ENCODE data around the gene EFCAB11.

Gene EFCAB11

GRCh38 chr14:89891055-89891454 is 63.5 kb downstream of the EFCAB11 start:
- Histone ChIP-seq H4K20me1 (ENCODE audit: insufficient read depth, low read length, poor library complexity, severe bottlenecking) (no peaks in the 10 kb centered on the region), H3K4me3 (ENCODE audit: low read length, poor library complexity, severe bottlenecking) (no peak overlapping the region), H3K9ac (ENCODE audit: low read depth, low read length, poor library complexity, severe bottlenecking) (no peak overlapping the region), H3K79me2 (ENCODE audit: insufficient read depth, low read length) (no peaks in the 10 kb centered on the region), H3K4me1 (ENCODE audit: insufficient read depth, low read length, poor library complexity, severe bottlenecking) (no peaks in the 10 kb centered on the region), H3K9me2 (replicated peaks; ENCODE audit: low read depth, low read length) (no peaks in the 10 kb centered on the region), H3K36me3 (ENCODE audit: insufficient read depth, low read length) (no peaks in the 10 kb centered on the region), H3K4me2 (ENCODE audit: low read depth, low read length, poor library complexity, severe bottlenecking) (no peak overlapping the region), H2AFZ (ENCODE audit: low read length) (no peak overlapping the region), H3K9me3 (ENCODE audit: insufficient read depth, low read depth, low read length) (no peaks in the 10 kb centered on the region), H3K27me3 (ENCODE audit: insufficient read depth, low read length, poor library complexity, severe bottlenecking) (no peaks in the 10 kb centered on the region), H3F3A (ENCODE audit: low read depth) (no peaks in the 10 kb centered on the region)
- TF ChIP-seq EZH2phosphoT487 (IDR thresholded peaks at IDR 0.05; ENCODE audit: borderline replicate concordance) = no peak
- TF ChIP-seq CTCF (conservative IDR thresholded peaks at IDR 0.05; ENCODE audit: low read length) = no peak

- H3K9me3 ChIP-seq (ENCODE audit: insufficient read depth, low read depth, low read length) = no peaks in the 10 kb centered on the region
- no peaks in the 10 kb centered on the region for H3F3A ChIP-seq (ENCODE audit: low read depth)
- TF ChIP-seq CTCF (conservative IDR thresholded peaks at IDR 0.05; ENCODE audit: low read length) (no peak), EZH2phosphoT487 (IDR thresholded peaks at IDR 0.05; ENCODE audit: borderline replicate concordance) (no peak)
These were observed 63.9 kb downstream of the EFCAB11 start for GRCh38 chr14:89890589-89890988.

GRCh38 chr14:89889626-89890025 is 64.9 kb downstream of the EFCAB11 start:
- H2AFZ ChIP-seq (ENCODE audit: low read length) = no peak overlapping the region
- H4K20me1 ChIP-seq (ENCODE audit: insufficient read depth, low read length, poor library complexity, severe bottlenecking) = no peaks in the 10 kb centered on the region

More at GRCh38 chr14:89890589-89890988, 63.9 kb downstream of the EFCAB11 start:
- Histone ChIP-seq H2AFZ (ENCODE audit: low read length) (no peak overlapping the region), H3K9me2 (replicated peaks; ENCODE audit: low read depth, low read length) (no peaks in the 10 kb centered on the region), H3K36me3 (ENCODE audit: insufficient read depth, low read length) (no peaks in the 10 kb centered on the region), H4K20me1 (ENCODE audit: insufficient read depth, low read length, poor library complexity, severe bottlenecking) (no peaks in the 10 kb centered on the region), H3K9ac (ENCODE audit: low read depth, low read length, poor library complexity, severe bottlenecking) (no peak overlapping the region), H3K4me1 (ENCODE audit: insufficient read depth, low read length, poor library complexity, severe bottlenecking) (no peaks in the 10 kb centered on the region), H3K27me3 (ENCODE audit: insufficient read depth, low read length, poor library complexity, severe bottlenecking) (no peaks in the 10 kb centered on the region), H3K79me2 (ENCODE audit: insufficient read depth, low read length) (no peaks in the 10 kb centered on the region), H3K4me2 (ENCODE audit: low read depth, low read length, poor library complexity, severe bottlenecking) (no peak overlapping the region), H3K4me3 (ENCODE audit: low read length, poor library complexity, severe bottlenecking) (no peak overlapping the region)

More at GRCh38 chr14:89889626-89890025, 64.9 kb downstream of the EFCAB11 start:
- Histone ChIP-seq H3F3A (ENCODE audit: low read depth) (no peaks in the 10 kb centered on the region), H3K9ac (ENCODE audit: low read depth, low read length, poor library complexity, severe bottlenecking) (no peak overlapping the region), H3K4me2 (ENCODE audit: low read depth, low read length, poor library complexity, severe bottlenecking) (no peak overlapping the region), H3K9me3 (ENCODE audit: insufficient read depth, low read depth, low read length) (no peaks in the 10 kb centered on the region), H3K79me2 (ENCODE audit: insufficient read depth, low read length) (no peaks in the 10 kb centered on the region), H3K4me3 (ENCODE audit: low read length, poor library complexity, severe bottlenecking) (no peak overlapping the region), H3K9me2 (replicated peaks; ENCODE audit: low read depth, low read length) (no peaks in the 10 kb centered on the region), H3K27me3 (ENCODE audit: insufficient read depth, low read length, poor library complexity, severe bottlenecking) (no peaks in the 10 kb centered on the region), H3K4me1 (ENCODE audit: insufficient read depth, low read length, poor library complexity, severe bottlenecking) (no peaks in the 10 kb centered on the region), H3K36me3 (ENCODE audit: insufficient read depth, low read length) (no peaks in the 10 kb centered on the region)
- no peak for TF ChIP-seq CTCF (conservative IDR thresholded peaks at IDR 0.05; ENCODE audit: low read length)
- TF ChIP-seq EZH2phosphoT487 (IDR thresholded peaks at IDR 0.05; ENCODE audit: borderline replicate concordance) = no peak
